DOHH2 (cell line): ENCODE results near the gene OR4A47.
"Not testable (repeated sequence)": the region's sequence is repeated elsewhere in the genome, so short reads cannot be mapped to it uniquely, and the experiment has no call there.

Source experiments
- EZH2phosphoT487 ChIP-seq: fragments of 200-600 bp; sonication (generic); IDR thresholded peaks from 2 replicates; pipeline ENCODE4 v1.6.1; 2017; ENCODE audit warnings: borderline replicate concordance, mild to moderate bottlenecking, antibody characterized with exemption, low read length, moderate library complexity, mixed read lengths
- TF ChIP-seq, protein P1 (sequence below): fragments of 200-600 bp; sonication (generic); IDR thresholded peaks from one replicate; pipeline ENCODE4 v1.5.1; 2014; ENCODE audit warnings: antibody characterized with exemption, mild to moderate bottlenecking, low read depth, low read length; ENCODE audit not compliant: poor library complexity, severe bottlenecking

DNA sequence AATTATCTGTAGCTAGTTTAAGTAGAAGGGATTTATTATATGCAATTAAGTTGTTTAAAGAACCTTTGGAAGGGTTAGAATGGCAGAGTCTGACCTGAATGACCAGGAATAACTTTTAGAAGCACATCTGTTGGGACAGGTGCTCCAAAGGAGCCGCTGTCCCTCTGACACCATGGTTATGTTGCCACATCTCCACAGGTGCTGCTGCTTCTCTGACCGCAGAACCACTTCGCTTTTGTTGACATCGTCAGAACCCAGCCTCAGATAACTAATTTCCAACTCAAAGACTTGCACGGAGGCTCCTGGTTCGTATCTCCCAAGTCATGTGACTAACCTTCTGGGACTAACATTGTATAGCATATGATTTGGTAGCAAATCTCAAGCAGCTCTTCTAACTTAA, 13.9 kb upstream of the OR4A47 start:
- TF ChIP-seq, protein P1, sequence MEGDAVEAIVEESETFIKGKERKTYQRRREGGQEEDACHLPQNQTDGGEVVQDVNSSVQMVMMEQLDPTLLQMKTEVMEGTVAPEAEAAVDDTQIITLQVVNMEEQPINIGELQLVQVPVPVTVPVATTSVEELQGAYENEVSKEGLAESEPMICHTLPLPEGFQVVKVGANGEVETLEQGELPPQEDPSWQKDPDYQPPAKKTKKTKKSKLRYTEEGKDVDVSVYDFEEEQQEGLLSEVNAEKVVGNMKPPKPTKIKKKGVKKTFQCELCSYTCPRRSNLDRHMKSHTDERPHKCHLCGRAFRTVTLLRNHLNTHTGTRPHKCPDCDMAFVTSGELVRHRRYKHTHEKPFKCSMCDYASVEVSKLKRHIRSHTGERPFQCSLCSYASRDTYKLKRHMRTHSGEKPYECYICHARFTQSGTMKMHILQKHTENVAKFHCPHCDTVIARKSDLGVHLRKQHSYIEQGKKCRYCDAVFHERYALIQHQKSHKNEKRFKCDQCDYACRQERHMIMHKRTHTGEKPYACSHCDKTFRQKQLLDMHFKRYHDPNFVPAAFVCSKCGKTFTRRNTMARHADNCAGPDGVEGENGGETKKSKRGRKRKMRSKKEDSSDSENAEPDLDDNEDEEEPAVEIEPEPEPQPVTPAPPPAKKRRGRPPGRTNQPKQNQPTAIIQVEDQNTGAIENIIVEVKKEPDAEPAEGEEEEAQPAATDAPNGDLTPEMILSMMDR = not testable (repeated sequence)
- not testable (repeated sequence) for TF ChIP-seq EZH2phosphoT487
